SK-N-DZ (cell line): Measurements from ENCODE around the gene ZNF575.
A peak's percentile ranks its signal among the peaks of the same experiment; 100 is the strongest.
"Not testable (repeated sequence)": the region's sequence is repeated elsewhere in the genome, so short reads cannot be mapped to it uniquely, and the experiment has no call there.

Source experiments
- DNase-seq: peaks from one replicate; pipeline ENCODE4 v3.0.0-alpha.2; 2015; ENCODE audit warnings: low spot score

ZNF575 gene

GRCh38 chr19:43510713-43511112, 22.3 kb upstream of the ZNF575 start:
- DNase-seq: no peak

GRCh38 chr19:43511324-43511723, 21.7 kb upstream of the ZNF575 start:
- no peak for DNase-seq

GRCh38 chr19:43512399-43512798, 20.6 kb upstream of the ZNF575 start:
- DNase-seq: not testable (repeated sequence)

GRCh38 chr19:43518051-43518450, 14.9 kb upstream of the ZNF575 start:
- no peak for DNase-seq

- peak; percentile 76 for DNase-seq
Measured at GRCh38 chr19:43519436-43520088, 13.4 kb upstream of the ZNF575 start.

GRCh38 chr19:43522929-43523328, 10.1 kb upstream of the ZNF575 start:
- DNase-seq: no peak

- DNase-seq: not testable (repeated sequence)
Measured at GRCh38 chr19:43523696-43524095, 9.3 kb upstream of the ZNF575 start.

- peak; percentile 52 for DNase-seq
Measured at GRCh38 chr19:43524922-43525835, 7.8 kb upstream of the ZNF575 start.

GRCh38 chr19:43525836-43526771, 6.9 kb upstream of the ZNF575 start:
- DNase-seq: no peak

- DNase-seq: peak; percentile 64
Measured at GRCh38 chr19:43526884-43527859, 5.8 kb upstream of the ZNF575 start, which contains the start of gene ETHE1. Gene ETHE1, minus strand, starts transcription at chr19:43527201. Its CDS starts 24 bp downstream, at chr19:43527177.

- no peak for DNase-seq
Measured at GRCh38 chr19:43527860-43528622, 4.9 kb upstream of the ZNF575 start.

- DNase-seq: no peak
Measured at GRCh38 chr19:43532571-43532961, 422 bp upstream of the ZNF575 start.

GRCh38 chr19:43533546-43534304, 737 bp downstream of the ZNF575 start:
- peak; percentile 92 for DNase-seq

- no peak for DNase-seq
Measured at GRCh38 chr19:43534305-43534815, 1.4 kb downstream of the ZNF575 start.

- peak; percentile 14 for DNase-seq
Measured at GRCh38 chr19:43534816-43535761, 2.1 kb downstream of the ZNF575 start.

- DNase-seq: no peak
Measured at GRCh38 chr19:43538922-43539321, 5.9 kb downstream of the ZNF575 start.

- no peak for DNase-seq
Measured at GRCh38 chr19:43540381-43540780, 7.4 kb downstream of the ZNF575 start.
